HG03520 (cell line): ENCODE results near the gene FUT3.
"Not testable (repeated sequence)": the region's sequence is repeated elsewhere in the genome, so short reads cannot be mapped to it uniquely, and the experiment has no call there.

Source experiments
- ATAC-seq: cut with Tn5 transposase; IDR thresholded peaks from one replicate; pipeline ENCODE4 v1.9.1; 2021; ENCODE audit warnings: mild to moderate bottlenecking, moderate library complexity; ENCODE audit not compliant: unreplicated experiment

The FUT3 gene

DNA sequence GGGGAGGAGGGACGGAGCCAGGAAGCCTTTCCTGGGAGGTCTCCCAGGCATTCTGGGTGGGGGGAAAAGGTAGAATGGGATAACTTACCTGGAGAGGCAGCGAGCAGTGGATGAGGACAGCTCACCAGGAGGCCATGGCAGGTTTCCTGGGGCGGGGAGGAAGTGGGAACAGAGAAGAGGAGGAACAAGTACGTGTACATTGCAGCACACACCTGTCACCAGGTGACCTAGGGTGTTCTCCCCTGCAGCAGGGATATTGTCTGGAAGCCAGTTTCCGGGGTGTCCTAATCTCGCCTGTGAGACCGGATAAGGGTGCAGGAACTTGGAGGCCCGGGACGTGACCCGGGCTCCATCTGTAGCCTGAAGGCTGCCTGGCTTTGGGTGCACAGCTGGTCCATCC, at the start of gene FUT3:
TSS of gene FUT3 (minus strand) at position 148 of the 400 bp plus-strand sequence.
- ATAC-seq: no peak

DNA sequence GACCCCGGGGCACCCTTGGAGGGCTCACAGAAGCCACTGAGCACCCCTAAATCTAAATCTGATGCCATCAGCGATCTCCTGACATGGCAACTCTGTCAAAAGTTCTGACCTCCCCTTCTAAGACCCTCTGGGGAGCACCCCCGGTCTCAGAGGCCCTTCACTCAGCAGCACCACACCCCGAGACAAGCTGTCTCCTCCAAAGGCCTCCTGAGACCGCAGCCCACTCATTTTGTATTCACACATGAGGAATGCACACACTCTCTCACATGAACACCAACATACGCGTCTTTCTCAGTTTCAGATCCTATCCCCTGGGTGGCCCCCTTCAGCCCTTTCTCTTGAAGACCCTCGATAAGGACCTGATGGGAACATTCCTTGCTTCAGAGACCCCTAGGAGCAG, 49.7 kb upstream of the FUT3 start:
- ATAC-seq: no peak

DNA sequence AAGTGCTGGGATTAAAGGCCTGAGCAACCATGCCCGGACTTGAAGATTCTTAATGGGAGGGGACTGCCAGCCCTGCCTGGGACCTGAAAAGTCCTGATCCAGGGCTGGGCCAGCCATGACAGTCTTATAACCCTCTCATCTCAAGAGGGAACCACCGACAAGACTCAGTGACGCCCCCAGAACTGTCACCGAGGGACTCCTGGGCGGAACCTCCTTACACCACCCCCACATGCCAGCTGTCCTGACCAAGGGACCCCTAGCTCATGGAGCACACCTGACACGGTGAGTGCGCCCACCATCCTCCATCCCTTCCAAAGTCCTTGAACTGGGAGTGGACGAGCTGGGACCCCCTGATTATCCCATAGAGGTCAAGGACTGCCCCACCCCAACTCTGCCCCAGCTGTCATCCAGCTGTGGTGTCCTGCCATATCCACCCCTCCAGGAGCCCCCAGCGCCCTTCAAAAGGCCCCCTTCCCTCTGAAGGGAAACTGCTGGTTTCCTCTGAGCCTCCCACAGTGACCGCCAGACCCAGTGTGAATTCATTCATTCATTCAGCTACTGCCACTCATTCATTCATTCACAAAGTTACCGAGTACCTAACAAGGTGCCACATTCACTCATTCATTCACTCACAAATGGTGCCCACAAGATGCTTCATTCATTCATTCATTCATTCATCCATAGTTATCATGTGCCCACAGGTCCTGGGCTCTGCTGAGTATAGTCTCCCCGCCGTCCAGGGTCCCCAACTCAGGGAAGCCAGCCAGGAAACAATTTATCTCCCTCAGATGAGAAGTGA, 48.7 kb upstream of the FUT3 start:
- ATAC-seq: no peak

- ATAC-seq: no peak
Measured at GRCh38 chr19:5897189-5897969, 46.1 kb upstream of the FUT3 start.

DNA sequence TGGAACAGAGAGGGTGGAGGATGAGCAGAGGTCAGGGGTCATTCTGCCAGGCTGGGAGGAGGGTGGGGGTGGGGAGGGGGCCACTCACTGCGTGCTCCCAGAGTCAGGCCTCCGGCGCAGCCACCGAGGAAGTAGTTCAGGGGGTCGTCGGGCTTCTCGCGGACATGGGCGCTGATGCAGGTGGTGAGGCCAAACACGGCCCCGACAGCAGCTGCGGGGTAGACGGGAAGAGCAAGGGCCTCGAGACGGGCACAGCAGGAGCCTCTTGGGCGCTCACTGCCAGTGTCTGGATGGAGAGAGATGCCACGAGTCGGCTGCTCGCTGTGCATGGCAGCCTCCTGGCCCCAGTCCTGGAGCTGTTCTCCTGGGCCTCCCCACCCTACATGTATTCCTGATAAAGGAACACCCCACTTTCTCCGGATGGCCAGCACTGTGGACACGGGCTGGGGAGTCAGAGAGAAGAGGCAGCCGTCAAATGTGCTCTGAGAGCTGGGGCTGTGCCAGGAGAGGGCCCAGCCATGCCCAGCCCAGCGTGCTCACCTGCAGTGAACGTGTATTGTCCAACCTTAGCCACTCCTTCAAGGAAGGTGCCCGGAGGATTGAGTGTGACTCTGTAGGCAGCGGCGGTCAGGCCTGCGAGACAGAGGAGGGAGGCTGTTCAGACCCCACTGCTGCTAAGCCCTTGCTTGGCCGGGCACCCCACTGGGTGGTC, 45.3 kb upstream of the FUT3 start:
- ATAC-seq: no peak

DNA sequence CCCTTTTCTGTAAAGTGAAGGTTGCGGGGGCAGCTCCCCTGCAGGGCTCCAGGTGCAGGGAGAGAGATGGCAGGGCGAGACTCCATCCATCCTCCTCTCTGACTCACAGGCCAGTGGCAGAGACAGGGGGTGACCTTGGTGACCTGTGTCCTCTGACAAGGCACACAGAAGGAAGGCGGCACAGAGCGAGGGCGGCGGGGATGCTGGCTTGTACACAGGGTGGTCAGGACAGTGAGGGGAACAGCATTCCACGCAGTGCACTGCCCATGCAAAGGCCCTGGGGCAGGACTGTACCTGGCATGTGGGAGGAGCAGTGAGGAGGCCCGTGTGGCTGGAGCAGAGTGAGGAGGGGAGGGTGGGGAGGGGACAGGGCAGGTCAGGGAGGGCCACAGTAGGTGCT, 44.6 kb upstream of the FUT3 start:
- no peak for ATAC-seq

DNA sequence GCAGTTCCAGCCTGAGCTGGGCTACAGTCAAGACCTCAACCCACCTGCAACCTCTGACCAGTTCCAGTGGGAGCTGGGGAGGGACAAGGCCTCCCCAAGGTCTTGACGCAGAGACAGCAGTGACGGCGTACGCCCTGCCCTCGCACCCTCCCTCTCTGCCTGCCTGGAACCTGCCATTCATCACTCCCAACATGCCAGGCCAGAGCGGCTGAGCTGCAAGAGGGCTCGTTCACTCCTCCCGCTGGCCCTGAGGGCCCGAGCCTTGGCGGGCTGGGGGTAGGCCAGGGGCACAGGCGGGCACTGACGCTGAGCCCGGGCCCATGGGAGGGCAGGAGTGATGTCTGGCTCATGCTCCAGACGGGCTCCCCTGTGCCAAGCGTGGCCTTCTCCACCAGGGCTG, 44.2 kb upstream of the FUT3 start:
- no peak for ATAC-seq

GRCh38 chr19:5894704-5895349, 43.6 kb upstream of the FUT3 start:
- no peak for ATAC-seq

DNA sequence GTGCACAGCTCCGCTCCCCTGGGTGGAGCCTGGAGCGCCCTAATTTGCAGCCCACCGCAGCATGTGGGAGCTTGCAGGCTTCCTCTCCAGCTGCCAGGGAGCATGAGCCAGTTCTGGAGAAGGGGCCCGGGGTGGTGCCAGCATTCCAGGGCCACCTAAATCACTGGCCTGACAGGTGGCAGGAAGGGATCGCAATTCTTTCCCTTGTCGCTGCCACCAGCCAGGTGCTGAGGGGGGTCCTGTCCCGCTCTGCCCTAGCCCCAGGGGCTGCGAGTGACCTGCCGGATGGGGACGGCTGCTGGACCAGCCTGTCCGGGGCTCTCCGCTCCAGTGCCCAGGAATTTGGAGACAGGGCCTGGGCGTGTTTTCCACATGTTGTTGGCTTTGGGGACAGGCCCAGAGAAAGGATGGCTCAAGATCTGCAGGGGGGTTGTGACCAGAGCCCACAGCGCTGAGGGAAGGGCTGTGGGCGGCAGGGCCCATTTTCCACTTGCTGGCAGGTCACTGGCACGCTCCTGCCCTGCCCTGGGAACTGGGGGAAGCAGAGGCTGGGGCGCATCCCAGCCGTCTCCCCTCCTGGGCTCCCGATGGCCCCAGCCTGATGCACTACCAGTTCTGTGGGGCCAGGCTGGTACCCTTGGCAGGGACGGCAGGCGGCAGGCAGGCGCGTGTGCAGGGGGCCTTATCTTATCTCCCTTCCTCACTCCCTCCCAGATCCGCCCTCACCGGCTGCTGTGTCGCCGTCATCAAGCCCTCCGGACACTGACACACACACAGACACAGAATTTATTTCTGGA, 42.9 kb upstream of the FUT3 start:
- no peak for ATAC-seq

DNA sequence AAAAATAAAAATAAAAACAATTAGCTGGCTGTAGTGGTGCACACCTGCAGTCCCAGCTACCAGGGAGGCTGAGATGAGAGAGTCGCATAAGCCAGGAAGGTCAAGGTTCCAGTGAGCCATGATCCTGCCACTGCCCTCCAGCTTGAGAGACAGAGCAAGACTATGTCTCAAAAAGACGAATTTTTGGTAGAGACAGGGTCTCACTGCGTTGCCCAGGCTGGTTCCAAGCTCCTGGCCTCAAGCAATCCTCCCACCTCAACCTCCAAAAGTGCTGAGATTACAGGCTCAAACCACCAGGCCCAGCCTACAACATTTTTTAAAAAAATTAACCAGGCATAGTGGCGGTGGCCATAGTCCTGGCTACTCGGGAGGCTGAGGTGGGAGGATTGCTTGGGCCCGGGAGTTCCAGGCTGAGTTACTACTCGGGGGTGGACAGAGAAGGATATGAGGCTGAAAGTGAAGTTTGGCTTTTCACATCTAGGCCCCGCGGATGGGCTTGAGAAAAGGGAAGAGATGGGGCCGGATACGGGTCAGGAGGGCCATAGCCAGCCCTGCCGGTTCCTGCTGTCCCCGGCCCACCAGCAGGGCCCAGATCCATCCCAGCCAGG, 42.2 kb upstream of the FUT3 start:
- ATAC-seq: no peak

DNA sequence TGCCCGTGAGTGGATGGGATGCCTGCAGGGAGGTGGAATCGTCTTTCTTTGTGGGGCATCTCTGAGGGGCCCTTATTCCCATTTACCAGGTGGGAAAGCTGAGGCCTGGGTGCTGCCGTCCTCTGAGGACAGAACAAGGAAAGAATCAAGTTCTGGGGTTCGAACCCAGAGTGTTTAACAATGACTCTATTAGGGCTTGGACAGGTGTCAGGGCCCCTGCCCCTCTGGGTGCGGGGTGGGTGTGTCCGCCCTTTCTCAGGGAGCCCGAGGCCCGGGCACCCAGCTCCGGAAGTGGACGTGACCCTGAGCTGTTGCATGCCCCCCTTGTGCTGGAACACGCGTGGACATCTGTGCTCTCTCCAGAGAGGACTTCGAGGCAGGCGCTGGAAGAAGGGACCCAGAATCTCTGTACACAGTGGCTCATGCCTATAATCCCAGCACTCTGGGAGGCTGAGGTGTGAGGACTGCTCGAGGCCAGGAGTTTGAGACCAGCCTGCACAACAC, 41.6 kb upstream of the FUT3 start:
- ATAC-seq: no peak

GRCh38 chr19:5891938-5892771, 40.9 kb upstream of the FUT3 start:
- no peak for ATAC-seq

GRCh38 chr19:5891572-5891937, 40.3 kb upstream of the FUT3 start:
- no peak for ATAC-seq

DNA sequence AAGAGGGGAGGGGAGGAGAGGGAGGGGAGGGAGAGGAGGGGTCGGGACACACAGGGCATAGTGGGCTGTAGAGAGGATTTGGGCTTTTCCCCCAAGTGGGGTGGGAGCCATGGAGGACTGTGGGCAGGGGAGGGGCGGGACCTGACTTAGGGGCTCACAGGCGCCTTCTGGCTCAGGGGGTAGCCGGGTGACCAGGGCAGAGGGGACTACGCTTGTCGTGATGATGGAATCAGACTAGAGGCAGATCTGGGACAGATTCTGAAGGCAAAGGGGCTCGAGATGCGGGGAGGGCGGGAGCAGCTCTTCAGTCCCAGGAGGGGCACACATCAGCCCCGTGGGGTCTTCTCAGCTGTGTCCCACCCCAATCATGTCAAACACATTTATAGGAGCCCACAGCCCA, 38.9 kb upstream of the FUT3 start:
- no peak for ATAC-seq

- ATAC-seq: no peak
Measured at GRCh38 chr19:5889288-5889971, 38.2 kb upstream of the FUT3 start.

GRCh38 chr19:5884065-5884811, 33.0 kb upstream of the FUT3 start:
- ATAC-seq: not testable (repeated sequence)

- not testable (repeated sequence) for ATAC-seq
Measured at GRCh38 chr19:5883157-5883873, 32.1 kb upstream of the FUT3 start.
